H1 (cell line): ENCODE results near the gene AHI1. TPM values are rescaled to one million over a fixed set of nuclear protein-coding genes. Genes with fewer than 3 reads are reported as not detected.

Source experiments
- CTCF ChIA-PET: fragments of 300-600 bp; sonication (Branson Sonifier 250); formaldehyde crosslinking; loops from one replicate; lab custom pipeline; 2021; ENCODE audit not compliant: partially characterized antibody; lab: Charles Lee
- POLR2A ChIA-PET: fragments of 300-600 bp; sonication (Branson Sonifier 250); formaldehyde crosslinking; loops from one replicate; lab custom pipeline; 2021; ENCODE audit warnings: inconsistent platforms; ENCODE audit not compliant: partially characterized antibody; lab: Charles Lee
- DNase-seq, 2 experiments: peaks; one replicate each; pipeline versions ENCODE4 v3.0.0 to v3.0.0-alpha.2; 2010 to 2022; ENCODE audit warnings: low spot score in 2 of 2, low read depth in 1 of 2, mixed read lengths in 1 of 2
- FAIRE-seq: peaks from 2 replicates; lab custom pipeline; 2011; peaks lifted over from hg19 to GRCh38; lab: Jason Lieb, UNC
- H2AFZ ChIP-seq: 2 replicates; pipeline ENCODE4 v1.8.1; 2012; ENCODE audit warnings: low read length, inconsistent platforms
- H2AK5ac ChIP-seq: 2 replicates; pipeline ENCODE4 v1.6.1; 2013; ENCODE audit warnings: low read depth, low read length
- H2BK120ac ChIP-seq: replicated peaks from 2 replicates; pipeline ENCODE3; 2013; ENCODE audit warnings: low read depth, low read length, inconsistent platforms
- H2BK12ac ChIP-seq: 2 replicates; pipeline ENCODE4 v1.6.1; 2013; ENCODE audit warnings: low read depth, low read length
- H2BK15ac ChIP-seq: 2 replicates; pipeline ENCODE4 v1.6.1; 2013; ENCODE audit warnings: low read length
- H2BK20ac ChIP-seq: 2 replicates; pipeline ENCODE4 v1.6.1; 2013; ENCODE audit warnings: low read length
- H2BK5ac ChIP-seq: 2 replicates; pipeline ENCODE4 v1.6.1; 2013; ENCODE audit warnings: low read depth, low read length
- H3K14ac ChIP-seq: 2 replicates; pipeline ENCODE4 v1.6.1; 2013; ENCODE audit warnings: inconsistent platforms; ENCODE audit not compliant: insufficient read length
- H3K18ac ChIP-seq: 2 replicates; pipeline ENCODE4 v1.6.1; 2013; ENCODE audit warnings: low read length; ENCODE audit errors: extremely low read depth
- H3K23ac ChIP-seq: 2 replicates; pipeline ENCODE4 v1.6.1; 2013; ENCODE audit warnings: inconsistent platforms; ENCODE audit not compliant: insufficient read length
- H3K23me2 ChIP-seq: 2 replicates; pipeline ENCODE4 v1.6.1; 2013; ENCODE audit warnings: low read depth, low read length
- H3K27ac ChIP-seq: 2 replicates; pipeline ENCODE4 v1.6.1; 2011; ENCODE audit warnings: low read depth, low read length, inconsistent platforms
- H3K27me3 ChIP-seq, 4 experiments: replicated peaks in 1 of 4; 1 replicate in 1 of 4; 2 replicates in 3 of 4; pipeline versions ENCODE4 v1.6.1 to v1.8.1; 2011 to 2013; ENCODE audit warnings: low read length in 3 of 4, mild to moderate bottlenecking in 3 of 4, inconsistent platforms in 2 of 4, mixed read lengths in 2 of 4, moderate library complexity in 1 of 4; ENCODE audit not compliant: control insufficient read depth in 3 of 4, insufficient read depth in 3 of 4; ENCODE audit errors: extremely low read depth in 1 of 4
- H3K36me3 ChIP-seq, 4 experiments: 2 replicates each; pipeline versions ENCODE4 v1.6.1 to v1.8.1; 2011 to 2013; ENCODE audit warnings: mild to moderate bottlenecking in 4 of 4, low read length in 3 of 4, moderate library complexity in 2 of 4, control low read depth in 1 of 4, inconsistent platforms in 1 of 4; ENCODE audit not compliant: insufficient read depth in 4 of 4, control insufficient read depth in 2 of 4
- H3K4ac ChIP-seq: replicated peaks from 2 replicates; pipeline ENCODE3; 2013; ENCODE audit warnings: low read length, low read depth, mixed read lengths, inconsistent platforms; ENCODE audit not compliant: insufficient read length
- H3K4me1 ChIP-seq, 4 experiments: replicated peaks in 1 of 4; 1 replicate in 1 of 4; 2 replicates in 3 of 4; pipeline versions ENCODE4 v1.6.1 to v1.8.1; 2011 to 2013; ENCODE audit warnings: low read length in 3 of 4, inconsistent platforms in 2 of 4, mixed read lengths in 1 of 4; ENCODE audit not compliant: insufficient read depth in 4 of 4, control insufficient read depth in 3 of 4
- H3K4me2 ChIP-seq, 2 experiments: 2 replicates each; pipeline versions ENCODE4 v1.6.1 to v1.8.1; 2011 to 2013; ENCODE audit warnings: low read depth in 2 of 2, low read length in 2 of 2, control low read depth in 1 of 2, inconsistent platforms in 1 of 2, mild to moderate bottlenecking in 1 of 2; ENCODE audit not compliant: insufficient read depth in 1 of 2
- H3K4me3 ChIP-seq, 4 experiments: fragments of 200-600, 300-600 bp in 1 of 4; sonication (generic), shearing (Covaris generic), sonication (Bioruptor Twin) in 1 of 4; 2 replicates each; pipeline versions ENCODE4 v1.5.1 to v1.8.1; 2011 to 2016; ENCODE audit warnings: low read length in 4 of 4, low read depth in 3 of 4, control low read depth in 2 of 4, inconsistent platforms in 2 of 4, mild to moderate bottlenecking in 2 of 4, mixed read lengths in 1 of 4, moderate library complexity in 1 of 4; ENCODE audit not compliant: insufficient read depth in 2 of 4; ENCODE audit errors: extremely low read depth in 1 of 4
- H3K56ac ChIP-seq: replicated peaks from 2 replicates; pipeline ENCODE3; 2013; ENCODE audit warnings: low read depth, mild to moderate bottlenecking, mixed read lengths, low read length, inconsistent platforms; ENCODE audit not compliant: insufficient read length
- H3K79me1 ChIP-seq: 2 replicates; pipeline ENCODE4 v1.6.1; 2013; ENCODE audit warnings: low read depth, low read length, control low read depth
- H3K79me2 ChIP-seq, 2 experiments: 2 replicates each; pipeline versions ENCODE4 v1.6.1 to v1.8.1; 2012 to 2013; ENCODE audit warnings: low read length in 2 of 2, mild to moderate bottlenecking in 2 of 2, inconsistent platforms in 1 of 2; ENCODE audit not compliant: insufficient read depth in 2 of 2, control insufficient read depth in 1 of 2
- H3K9ac ChIP-seq, 4 experiments: replicated peaks in 1 of 4; 1 replicate in 1 of 4; 2 replicates in 3 of 4; pipeline versions ENCODE4 v1.6.1 to v1.8.1; 2011 to 2013; ENCODE audit warnings: low read depth in 3 of 4, low read length in 3 of 4, control low read depth in 2 of 4, mild to moderate bottlenecking in 2 of 4, moderate library complexity in 2 of 4, inconsistent platforms in 1 of 4; ENCODE audit errors: extremely low read depth in 1 of 4
- H3K9me3 ChIP-seq, 2 experiments: 2 replicates each; pipeline versions ENCODE4 v1.6.1 to v1.8.1; 2012 to 2013; ENCODE audit warnings: mild to moderate bottlenecking in 2 of 2, moderate library complexity in 2 of 2, control low read depth in 1 of 2, inconsistent platforms in 1 of 2, low read depth in 1 of 2, low read length in 1 of 2, mixed read lengths in 1 of 2; ENCODE audit not compliant: insufficient read depth in 2 of 2
- H4K20me1 ChIP-seq, 2 experiments: replicated peaks in 1 of 2; 2 replicates each; pipeline versions ENCODE3 to v1.8.1; 2011 to 2013; ENCODE audit warnings: inconsistent platforms in 2 of 2, low read length in 2 of 2, mild to moderate bottlenecking in 1 of 2; ENCODE audit not compliant: insufficient read depth in 2 of 2, control insufficient read depth in 1 of 2
- H4K5ac ChIP-seq: 2 replicates; pipeline ENCODE4 v1.6.1; 2013; ENCODE audit warnings: low read length, low read depth, mixed read lengths, inconsistent platforms; ENCODE audit not compliant: insufficient read length
- H4K8ac ChIP-seq: 2 replicates; pipeline ENCODE4 v1.8.0; 2013; ENCODE audit warnings: mild to moderate bottlenecking, moderate library complexity, low read length, inconsistent platforms; ENCODE audit not compliant: insufficient read depth; ENCODE audit errors: extremely low read depth
- H4K91ac ChIP-seq: replicated peaks from 2 replicates; pipeline ENCODE3; 2013; ENCODE audit warnings: low read length, mixed read lengths, inconsistent platforms; ENCODE audit not compliant: insufficient read length
- CEBPB ChIP-seq: IDR thresholded peaks from 2 replicates; pipeline ENCODE4 v1.6.1; 2012; ENCODE audit warnings: low read depth, low read length
- TAF1 ChIP-seq: IDR thresholded peaks from 2 replicates; pipeline ENCODE4 v1.6.1; 2011; ENCODE audit warnings: mild to moderate bottlenecking, low read depth, low read length
- WGBS, 2 experiments: shearing (Covaris generic) in 1 of 2; methylation state at CpG; one replicate each; pipeline versions ENCODE4 v1.1.6 to v1.1.7; 2013 to 2015; ENCODE audit warnings: low lambda C conversion rate in 2 of 2, mixed read lengths in 2 of 2, inconsistent platforms in 1 of 2, low coverage in 1 of 2, missing lambda C conversion rate in 1 of 2; ENCODE audit not compliant: insufficient replicate concordance in 2 of 2, insufficient coverage in 1 of 2, insufficient read length in 1 of 2; ENCODE audit errors: extremely low coverage in 1 of 2, missing lambda C conversion rate in 1 of 2; 5-methylcytosine and 5-hydroxymethylcytosine counted together
- polyA plus RNA-seq, 7 experiments: library from polyadenylated mRNA; depleted of rRNA in 3 of 7; stranded (reverse) in 5 of 7; unstranded in 2 of 7; fragments of >200 nt in 5 of 7; fragments of 200-250 nt in 2 of 7; gene quantifications; 1 replicate in 5 of 7; 2 replicates in 1 of 7; 4 replicates in 1 of 7; pipeline versions ENCODE4 v1.2.1 to v1.2.3, GENCODE V29; 2011 to 2013; ENCODE audit warnings: missing spikeins in 2 of 7, mixed read lengths in 2 of 7
- total RNA-seq: library from RNA; stranded (reverse); fragmentation: NEBNext Ultra II Directional; extraction: Animal tissue kit (Norgen Biotek cat#: 25700); gene quantifications from 2 replicates; pipeline ENCODE4 v1.2.1, GENCODE V29; 2021

AHI1 gene
- total and polyA plus RNA-seq, 2 of the 8 experiments (the other 6 are each of a cell fraction or from before 2014, with no cell fraction given), result 4.2 to 19.6 TPM

DNA sequence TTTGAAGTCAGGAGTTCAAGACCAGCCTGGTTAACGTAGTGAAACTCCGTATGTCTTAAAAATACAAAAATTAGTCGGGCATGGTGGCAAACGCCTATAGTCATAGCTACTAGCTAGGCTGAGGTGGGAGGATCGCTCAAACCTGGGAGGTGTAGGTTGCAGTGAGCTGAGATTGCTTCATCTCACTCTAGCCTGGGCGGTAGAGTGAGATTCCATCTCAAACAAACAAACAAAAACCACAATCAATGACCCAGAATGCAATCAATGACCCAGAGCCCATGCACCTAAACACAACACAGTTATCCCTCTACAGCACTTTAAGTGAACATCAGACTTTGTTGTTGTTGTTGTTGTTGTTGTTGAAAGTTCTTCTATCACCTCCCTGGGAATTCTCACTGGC, 238.6 kb downstream of the AHI1 start:
- Histone ChIP-seq H3K36me3 (no peaks in the 10 kb centered on the region), H3K56ac (no peak overlapping the region), H3K4me1 (no peaks in the 10 kb centered on the region), H4K91ac (no peak overlapping the region), H2AFZ (no peak overlapping the region), H3K27me3 (peaks cover 0 to 4% (median 1%) of the 10 kb centered on the region in 4 experiments; a peak in 3 of 7 replicates), H2BK15ac (no peak overlapping the region), H2BK20ac (0 out of 2 replicates have a peak overlapping the region, but pooled peaks have one; percentile 51), H3K14ac (no peak overlapping the region), H3K79me2 (no peaks in the 10 kb centered on the region), H2BK5ac (no peak overlapping the region), H3K9me3 (no peaks in the 10 kb centered on the region), H3K27ac (no peak overlapping the region), H4K8ac (no peak overlapping the region), H3K9ac (no peak overlapping the region), H4K5ac (no peak overlapping the region), H3K4ac (no peak overlapping the region), H3K23me2 (no peaks in the 10 kb centered on the region), H4K20me1 (no peaks in the 10 kb centered on the region), H2BK12ac (0 out of 2 replicates have a peak overlapping the region, but pooled peaks have one; percentile 32), H3K23ac (no peak overlapping the region), H2BK120ac (no peak overlapping the region), H3K4me2 (no peak overlapping the region), H3K4me3 (no peak overlapping the region), H3K18ac (peak overlapping the region; percentile 43; the same call in 1 of the 2 replicates), H3K79me1 (no peaks in the 10 kb centered on the region), H2AK5ac (no peak overlapping the region)
- no peak for DNase-seq
- POLR2A ChIA-PET, result interaction anchor here (1.3 to 1.7 kb wide), 2 partner anchors 12 to 78 kb away, joined by 4 to 10 read pairs; partner anchors contain the start of gene MYB
- TF ChIP-seq TAF1 (no peak), CEBPB (0 out of 2 replicates have a peak, but pooled peaks have one; percentile 15)
- WGBS, 2 experiments, result 91% methylated on average over 6 of the region's 6 CpGs; no CpG with 5 or more reads in 1 of the 2 experiments
- FAIRE-seq, result no peak
- CTCF ChIA-PET, result interaction anchor here (1.1 to 3.5 kb wide), 3 partner anchors 9 to 70 kb away, joined by 3 to 20 read pairs (median 3); no protein-coding TSS in a partner anchor
